Measurements from ENCODE around the gene TMEM132D.

Gene TMEM132D

DNA sequence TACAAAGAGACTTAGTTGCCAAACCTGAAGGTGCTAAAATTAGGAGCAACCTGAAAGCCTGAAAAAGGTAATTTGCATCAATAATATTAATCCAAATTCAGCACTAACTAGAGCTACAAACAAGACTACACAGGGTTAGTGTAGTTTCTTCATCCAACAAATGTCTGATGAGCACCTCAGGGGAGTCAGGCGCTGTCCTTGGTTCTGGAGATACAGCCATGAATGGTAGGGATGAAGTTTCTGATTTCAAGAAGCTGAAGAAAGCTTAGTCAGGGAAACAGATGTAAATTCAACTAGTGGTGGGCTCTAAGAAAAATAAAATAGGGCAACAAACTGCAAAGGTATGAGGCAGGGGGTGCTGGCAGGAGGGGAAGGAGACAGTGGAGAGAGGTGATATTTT lies 784.3 kb downstream of the TMEM132D start:
- DNase-seq (ENCODE audit: extremely low read depth, low read depth) = no peak

GRCh38 chr12:129115558-129115957 lies 788.3 kb downstream of the TMEM132D start:
- no peak for DNase-seq (ENCODE audit: extremely low read depth, low read depth)
- TF ChIP-seq, protein P1, sequence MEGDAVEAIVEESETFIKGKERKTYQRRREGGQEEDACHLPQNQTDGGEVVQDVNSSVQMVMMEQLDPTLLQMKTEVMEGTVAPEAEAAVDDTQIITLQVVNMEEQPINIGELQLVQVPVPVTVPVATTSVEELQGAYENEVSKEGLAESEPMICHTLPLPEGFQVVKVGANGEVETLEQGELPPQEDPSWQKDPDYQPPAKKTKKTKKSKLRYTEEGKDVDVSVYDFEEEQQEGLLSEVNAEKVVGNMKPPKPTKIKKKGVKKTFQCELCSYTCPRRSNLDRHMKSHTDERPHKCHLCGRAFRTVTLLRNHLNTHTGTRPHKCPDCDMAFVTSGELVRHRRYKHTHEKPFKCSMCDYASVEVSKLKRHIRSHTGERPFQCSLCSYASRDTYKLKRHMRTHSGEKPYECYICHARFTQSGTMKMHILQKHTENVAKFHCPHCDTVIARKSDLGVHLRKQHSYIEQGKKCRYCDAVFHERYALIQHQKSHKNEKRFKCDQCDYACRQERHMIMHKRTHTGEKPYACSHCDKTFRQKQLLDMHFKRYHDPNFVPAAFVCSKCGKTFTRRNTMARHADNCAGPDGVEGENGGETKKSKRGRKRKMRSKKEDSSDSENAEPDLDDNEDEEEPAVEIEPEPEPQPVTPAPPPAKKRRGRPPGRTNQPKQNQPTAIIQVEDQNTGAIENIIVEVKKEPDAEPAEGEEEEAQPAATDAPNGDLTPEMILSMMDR (IDR thresholded peaks at IDR 0.05; ENCODE audit: low read depth, low read length) = no peak

More for the DNA sequence above, 784.3 kb downstream of the TMEM132D start:
- TF ChIP-seq, protein P1 (IDR thresholded peaks at IDR 0.05; ENCODE audit: low read depth, low read length) = no peak

DNA sequence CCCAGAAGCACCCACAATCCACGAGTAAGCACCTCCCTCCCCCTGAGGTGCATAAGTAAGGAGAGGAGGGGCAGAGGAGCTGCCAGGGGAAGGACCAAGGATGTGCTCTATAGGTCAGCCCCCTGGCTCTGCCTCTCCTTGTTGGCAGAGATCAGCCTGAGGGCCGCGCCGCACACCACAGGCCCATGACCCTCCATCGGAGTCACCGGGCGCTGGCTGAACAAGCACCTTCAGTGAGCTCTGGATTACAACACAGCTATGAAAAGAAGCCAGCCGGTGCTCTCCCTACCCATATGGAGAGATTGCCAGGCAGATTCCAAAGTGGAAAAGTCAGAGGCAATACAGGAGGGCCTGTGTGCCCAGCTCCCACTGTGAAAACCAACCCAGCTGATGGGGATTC lies 793.2 kb downstream of the TMEM132D start:
- DNase-seq (ENCODE audit: extremely low read depth, low read depth) = no peak
- TF ChIP-seq, protein P1 (IDR thresholded peaks at IDR 0.05; ENCODE audit: low read depth, low read length) = no peak

DNA sequence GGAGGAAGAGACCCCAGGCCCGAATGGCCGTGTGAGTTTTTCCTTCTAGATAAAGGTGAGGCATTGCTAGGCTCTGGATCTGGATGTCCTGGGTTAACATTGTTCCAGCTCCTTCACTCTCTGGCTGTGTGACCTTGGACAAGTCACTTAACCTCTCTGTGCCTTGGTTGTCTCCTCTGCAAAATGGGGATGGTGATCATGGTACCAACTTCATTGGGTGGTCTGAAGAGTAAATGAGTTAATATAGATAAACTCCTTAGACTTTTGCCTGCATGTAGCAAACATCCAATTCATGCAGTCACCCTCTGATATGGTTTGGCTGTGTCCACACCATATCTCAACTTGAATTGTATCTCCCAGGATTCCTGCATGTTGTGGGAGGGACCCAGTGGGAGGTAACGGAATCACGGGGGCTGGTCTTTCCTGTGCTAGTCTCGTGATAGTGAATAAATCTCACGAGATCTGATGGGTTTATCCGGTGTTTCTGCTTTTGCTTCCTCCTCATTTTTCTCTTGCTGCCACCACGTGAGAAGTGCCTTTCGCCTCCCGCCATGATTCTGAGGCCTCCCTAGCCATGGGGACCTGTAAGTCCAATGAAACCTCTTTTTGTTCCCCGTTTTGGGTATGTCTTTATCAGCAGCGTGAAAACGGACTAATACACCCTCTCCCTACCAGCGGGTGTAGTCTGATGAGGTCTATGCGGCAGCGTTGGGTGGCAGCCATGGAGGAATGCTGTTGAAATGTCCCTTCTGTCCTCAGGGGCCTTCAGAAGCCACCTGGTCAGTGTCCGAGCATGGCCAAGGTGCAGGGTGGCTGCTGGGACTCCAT lies 794.4 kb downstream of the TMEM132D start:
- TF ChIP-seq, protein P1 (IDR thresholded peaks at IDR 0.05; ENCODE audit: low read depth, low read length) = no peak
- DNase-seq (ENCODE audit: extremely low read depth, low read depth) = no peak

- DNase-seq (ENCODE audit: extremely low read depth, low read depth) = no peak
- TF ChIP-seq, protein P1 (IDR thresholded peaks at IDR 0.05; ENCODE audit: low read depth, low read length) = no peak
Observed at GRCh38 chr12:129106772-129107171, 797.1 kb downstream of the TMEM132D start.

DNA sequence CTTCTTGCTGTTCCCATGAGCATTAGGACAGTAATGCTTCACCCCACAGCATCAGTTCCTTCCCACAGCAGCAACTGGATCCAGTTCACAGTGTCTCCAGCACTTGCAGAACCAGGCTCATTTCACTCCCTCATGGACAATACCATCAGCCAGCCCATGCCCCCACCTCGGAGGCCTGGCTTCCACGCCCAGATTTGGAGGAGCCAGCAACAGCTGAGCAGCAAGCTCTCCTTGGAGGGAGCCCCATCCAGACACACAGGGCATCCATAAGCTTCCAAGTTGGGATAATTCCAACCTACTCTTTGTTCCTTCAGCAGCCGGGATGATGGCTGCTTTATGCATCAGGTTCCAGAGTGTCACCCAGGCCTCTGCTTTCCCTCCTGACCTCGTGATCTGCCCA lies 800.6 kb downstream of the TMEM132D start:
- TF ChIP-seq, protein P1 (IDR thresholded peaks at IDR 0.05; ENCODE audit: low read depth, low read length) = no peak
- DNase-seq (ENCODE audit: extremely low read depth, low read depth) = no peak

DNA sequence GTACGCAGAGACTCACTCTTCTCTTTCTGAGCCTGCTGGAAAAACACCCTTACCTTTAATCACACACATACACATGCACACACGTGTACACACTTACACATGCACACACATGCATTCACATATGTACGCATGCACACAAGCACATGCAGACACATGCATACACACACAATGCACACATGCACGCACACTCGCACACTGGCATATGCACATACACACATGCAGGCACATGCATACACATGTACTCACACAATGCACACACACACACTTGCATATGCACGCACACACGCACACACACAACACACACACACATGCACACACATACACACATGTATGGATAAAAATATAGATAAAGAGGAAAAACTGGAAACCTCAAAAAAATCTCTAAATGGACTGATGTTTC lies 801.6 kb downstream of the TMEM132D start:
- DNase-seq (ENCODE audit: extremely low read depth, low read depth) = no peak
- TF ChIP-seq, protein P1 (IDR thresholded peaks at IDR 0.05; ENCODE audit: low read depth, low read length) = no peak
